Fibroblast of lung (primary cell): Measurements from ENCODE around the gene PSME3.

Experiments
- EZH2 ChIP-seq: IDR thresholded peaks from 2 replicates; pipeline ENCODE4 v1.5.1; 2012; ENCODE audit warnings: low read length, control low read depth, mild to moderate bottlenecking; ENCODE audit errors: missing control alignments
- TF ChIP-seq, protein P1 (sequence below), 2 donors: IDR thresholded peaks in 1 of 2; conservative IDR thresholded peaks in 1 of 2; 1 replicate in 1 of 2; 2 replicates in 1 of 2; pipeline ENCODE4 v1.5.1; 2011 to 2012; ENCODE audit warnings: low read length in 2 of 2, control low read depth in 1 of 2, inconsistent platforms in 1 of 2, low read depth in 1 of 2, mild to moderate bottlenecking in 1 of 2

DNA sequence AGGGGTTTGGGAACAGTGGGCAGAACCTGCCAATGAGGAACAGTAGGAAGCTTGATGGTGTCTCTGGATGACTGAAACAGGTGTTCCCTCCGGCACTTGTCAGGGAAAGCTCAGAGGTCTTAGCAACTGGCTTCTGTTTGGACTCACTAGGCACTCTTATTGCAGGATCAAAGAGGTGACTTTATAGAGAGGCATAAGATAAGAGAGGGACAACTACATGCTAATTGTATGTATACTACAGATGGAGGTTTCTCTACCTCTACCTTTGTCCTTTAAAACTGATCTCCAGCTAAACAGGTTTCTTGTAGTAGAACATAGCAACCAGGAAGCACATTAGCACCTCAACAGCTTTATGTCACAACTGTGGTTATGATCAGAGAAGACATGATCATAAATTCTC lies 26.9 kb upstream of the PSME3 start:
- TF ChIP-seq, protein P1, sequence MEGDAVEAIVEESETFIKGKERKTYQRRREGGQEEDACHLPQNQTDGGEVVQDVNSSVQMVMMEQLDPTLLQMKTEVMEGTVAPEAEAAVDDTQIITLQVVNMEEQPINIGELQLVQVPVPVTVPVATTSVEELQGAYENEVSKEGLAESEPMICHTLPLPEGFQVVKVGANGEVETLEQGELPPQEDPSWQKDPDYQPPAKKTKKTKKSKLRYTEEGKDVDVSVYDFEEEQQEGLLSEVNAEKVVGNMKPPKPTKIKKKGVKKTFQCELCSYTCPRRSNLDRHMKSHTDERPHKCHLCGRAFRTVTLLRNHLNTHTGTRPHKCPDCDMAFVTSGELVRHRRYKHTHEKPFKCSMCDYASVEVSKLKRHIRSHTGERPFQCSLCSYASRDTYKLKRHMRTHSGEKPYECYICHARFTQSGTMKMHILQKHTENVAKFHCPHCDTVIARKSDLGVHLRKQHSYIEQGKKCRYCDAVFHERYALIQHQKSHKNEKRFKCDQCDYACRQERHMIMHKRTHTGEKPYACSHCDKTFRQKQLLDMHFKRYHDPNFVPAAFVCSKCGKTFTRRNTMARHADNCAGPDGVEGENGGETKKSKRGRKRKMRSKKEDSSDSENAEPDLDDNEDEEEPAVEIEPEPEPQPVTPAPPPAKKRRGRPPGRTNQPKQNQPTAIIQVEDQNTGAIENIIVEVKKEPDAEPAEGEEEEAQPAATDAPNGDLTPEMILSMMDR (conservative IDR thresholded peaks at IDR 0.05 in 1 of 2, IDR thresholded peaks at IDR 0.05 in 1 of 2; ENCODE audit: low read depth in 1 of 2, low read length in 2 of 2): no peak
- no peak for TF ChIP-seq EZH2
